HG02763 (cell line): Measurements from ENCODE around the gene NFKBIE.

Source experiments
- ATAC-seq: cut with Tn5 transposase; IDR thresholded peaks from one replicate; pipeline ENCODE4 v1.9.1; 2021; ENCODE audit warnings: mild to moderate bottlenecking, moderate library complexity; ENCODE audit not compliant: unreplicated experiment

The NFKBIE gene

DNA sequence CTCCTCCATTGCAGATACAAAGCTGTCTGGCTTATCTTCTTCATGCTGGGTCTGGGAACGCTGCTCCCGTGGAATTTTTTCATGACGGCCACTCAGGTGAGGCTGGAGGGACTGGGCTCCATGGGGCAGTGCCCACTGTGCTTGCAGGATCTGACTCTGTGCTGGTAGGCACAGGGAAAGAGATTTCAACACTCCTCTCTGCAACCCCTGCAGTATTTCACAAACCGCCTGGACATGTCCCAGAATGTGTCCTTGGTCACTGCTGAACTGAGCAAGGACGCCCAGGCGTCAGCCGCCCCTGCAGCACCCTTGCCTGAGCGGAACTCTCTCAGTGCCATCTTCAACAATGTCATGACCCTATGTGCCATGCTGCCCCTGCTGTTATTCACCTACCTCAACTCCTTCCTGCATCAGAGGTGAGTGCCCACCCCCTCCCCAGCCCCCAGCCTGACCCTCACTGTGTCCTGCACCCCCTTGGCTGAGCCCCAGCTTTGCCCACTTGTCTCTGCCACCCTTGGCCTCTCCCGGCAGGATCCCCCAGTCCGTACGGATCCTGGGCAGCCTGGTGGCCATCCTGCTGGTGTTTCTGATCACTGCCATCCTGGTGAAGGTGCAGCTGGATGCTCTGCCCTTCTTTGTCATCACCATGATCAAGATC, 35.8 kb downstream of the NFKBIE start:
- no peak for ATAC-seq

DNA sequence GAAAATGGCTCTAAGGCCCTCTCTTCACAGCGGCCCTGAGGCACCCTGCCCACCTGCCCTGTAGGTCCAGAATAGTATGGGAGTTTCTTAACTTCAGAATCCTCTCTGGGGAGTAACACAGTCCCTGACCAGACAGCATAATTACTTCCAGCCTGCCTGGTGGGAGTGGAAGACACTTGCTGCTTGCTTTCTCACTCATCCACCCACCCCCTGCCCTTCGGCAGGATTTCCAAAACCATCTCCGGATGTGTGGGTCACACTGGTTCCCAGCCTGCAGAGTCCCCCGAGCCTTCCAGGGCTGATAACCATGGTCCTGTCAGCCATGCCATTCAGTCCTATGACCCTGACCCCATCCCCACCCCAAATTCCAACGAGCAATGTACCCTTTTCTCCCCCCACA, 36.5 kb downstream of the NFKBIE start:
- ATAC-seq = no peak

DNA sequence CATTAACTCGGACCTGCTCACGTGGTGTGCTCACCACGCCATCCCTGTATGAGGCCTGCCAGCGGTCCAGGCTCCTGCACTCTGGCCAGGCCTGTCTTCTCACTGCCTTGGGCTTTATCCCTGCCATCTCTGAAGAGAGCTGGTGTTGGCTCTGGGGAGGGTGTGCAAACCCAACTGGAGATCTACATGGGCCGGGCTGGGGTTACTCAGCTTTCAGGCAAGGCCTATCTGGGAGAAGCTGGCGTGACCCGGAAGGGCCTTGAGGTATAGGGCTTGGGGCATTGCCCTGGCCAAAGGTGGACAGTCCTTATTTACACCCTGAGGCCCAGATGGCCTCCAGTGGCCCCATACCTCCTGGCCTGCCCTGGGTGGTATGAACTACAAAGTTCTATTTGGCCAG, 36.9 kb downstream of the NFKBIE start:
- no peak for ATAC-seq

DNA sequence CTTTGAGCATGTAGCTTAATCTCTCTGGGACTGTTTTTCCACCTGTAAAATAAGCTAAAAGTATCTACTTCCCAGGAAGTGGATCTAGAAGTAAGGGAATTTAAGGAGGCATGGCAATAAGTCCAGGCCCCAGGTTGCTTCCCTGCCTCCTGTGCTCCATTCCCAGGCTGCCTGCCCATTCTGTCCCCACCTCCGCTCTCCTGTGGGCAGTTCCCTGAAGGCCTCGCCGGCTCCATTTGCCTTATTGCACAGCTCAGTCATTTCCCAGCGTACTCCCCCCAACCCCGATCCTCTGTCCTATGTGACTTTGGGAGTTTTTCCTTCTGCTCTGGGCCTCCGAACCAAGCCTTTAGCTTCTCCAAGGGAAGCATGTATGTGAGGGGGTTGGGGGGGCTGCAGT, 37.3 kb downstream of the NFKBIE start:
- ATAC-seq = no peak

DNA sequence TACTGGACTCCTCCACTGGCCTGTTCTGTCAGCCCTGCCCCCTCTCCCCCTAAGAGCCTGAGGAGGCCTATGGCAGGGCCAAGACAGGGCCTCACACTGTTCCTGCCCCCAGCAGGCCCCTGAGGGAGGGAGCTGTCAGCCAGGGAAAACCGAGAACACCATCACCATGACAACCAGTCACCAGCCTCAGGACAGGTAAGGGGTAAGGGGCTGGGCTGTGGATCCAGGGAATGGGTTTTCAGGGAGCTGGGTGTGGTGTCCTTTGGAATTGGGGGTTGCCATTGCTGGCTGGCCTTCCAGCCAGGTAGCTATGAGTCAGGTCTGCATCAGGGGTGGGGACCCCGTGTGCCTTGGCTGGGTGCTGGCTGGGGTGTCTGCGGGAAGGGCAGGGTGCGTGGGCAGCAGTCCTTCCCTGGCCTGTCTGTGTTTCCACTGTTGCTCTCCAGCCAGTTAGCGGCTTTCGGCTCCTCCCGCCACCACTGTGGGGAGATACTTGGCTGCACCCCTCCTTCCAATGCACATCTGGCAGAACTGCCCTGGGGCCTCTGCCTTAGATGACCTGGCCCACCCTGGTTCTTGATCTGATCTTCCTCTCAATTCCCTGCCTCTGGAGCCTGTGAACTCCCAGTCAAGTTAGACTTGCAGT, 38.1 kb downstream of the NFKBIE start:
- no peak for ATAC-seq

DNA sequence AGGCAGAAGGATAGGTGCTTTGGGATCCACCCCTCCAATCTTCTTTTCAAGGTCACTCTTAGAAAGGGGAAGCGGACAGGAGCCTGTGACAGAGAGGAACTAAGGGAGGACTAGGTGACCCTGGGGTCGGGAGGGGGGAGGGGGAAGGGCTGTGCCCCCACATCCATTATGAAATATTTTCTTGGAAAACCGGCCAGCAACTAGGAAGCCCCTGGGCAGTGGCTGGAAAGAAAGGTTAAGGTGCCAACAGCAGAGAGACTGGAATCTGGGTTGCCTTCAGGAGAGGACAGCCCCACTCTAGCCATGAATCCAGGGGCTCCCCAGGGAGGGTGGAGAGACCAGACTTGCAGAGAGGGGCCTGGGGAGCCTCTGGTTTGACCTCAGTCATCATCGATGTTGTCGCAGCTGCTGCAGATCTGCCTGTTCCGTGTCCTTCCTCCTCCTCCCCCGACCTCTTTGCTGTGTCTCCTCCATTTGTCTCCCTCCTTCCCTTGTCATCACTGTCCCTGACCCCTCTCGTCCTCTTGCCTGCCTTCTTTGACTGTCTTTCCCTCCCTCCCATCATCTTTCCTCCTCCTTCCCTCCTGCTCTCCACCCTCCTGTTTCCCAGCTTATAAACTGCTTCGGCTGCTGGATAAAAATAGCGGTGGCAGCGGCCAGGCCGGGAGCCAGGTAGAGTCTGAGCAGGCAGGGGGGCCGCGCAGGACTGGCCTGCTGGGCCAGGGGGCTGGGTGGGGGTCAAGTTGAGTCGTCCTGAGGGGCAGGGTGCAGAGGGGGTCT, 38.8 kb downstream of the NFKBIE start:
- no peak for ATAC-seq

DNA sequence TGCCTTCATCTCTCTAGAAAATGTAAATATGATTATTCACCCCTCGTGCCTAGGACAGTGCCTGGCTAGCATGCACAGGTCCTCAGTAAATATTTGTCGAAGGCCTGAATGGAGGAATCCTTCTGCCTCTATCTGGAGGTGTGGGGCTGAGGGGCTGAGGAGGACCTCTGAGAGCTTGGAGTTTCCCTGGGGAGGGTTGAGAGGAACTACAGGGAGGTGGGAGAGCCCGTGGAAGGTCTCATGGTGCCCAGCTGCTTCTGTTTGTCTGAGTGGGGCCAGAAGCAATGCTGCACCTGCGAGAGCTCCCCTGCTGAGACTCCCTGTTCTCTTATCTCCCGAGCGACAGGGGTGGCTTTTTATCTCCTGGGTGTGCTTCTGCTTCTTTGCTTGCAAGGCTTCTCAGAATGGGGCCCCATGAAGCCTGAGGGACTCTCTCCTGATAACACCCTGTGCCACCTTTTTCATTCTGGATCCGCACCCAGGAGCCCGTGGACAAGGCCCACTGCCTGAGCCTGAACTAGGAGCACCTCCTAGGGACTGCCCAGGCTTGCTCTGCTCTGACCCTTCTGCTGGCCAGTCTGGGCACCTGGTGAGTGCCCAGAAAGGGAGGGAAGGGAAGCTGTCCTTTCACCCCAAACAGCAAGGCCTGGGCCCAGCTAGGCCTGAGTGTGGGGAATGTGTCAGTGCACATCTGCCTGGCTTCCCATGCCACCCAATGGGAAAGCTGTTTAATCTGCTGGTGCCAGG, 39.6 kb downstream of the NFKBIE start:
- no peak for ATAC-seq

DNA sequence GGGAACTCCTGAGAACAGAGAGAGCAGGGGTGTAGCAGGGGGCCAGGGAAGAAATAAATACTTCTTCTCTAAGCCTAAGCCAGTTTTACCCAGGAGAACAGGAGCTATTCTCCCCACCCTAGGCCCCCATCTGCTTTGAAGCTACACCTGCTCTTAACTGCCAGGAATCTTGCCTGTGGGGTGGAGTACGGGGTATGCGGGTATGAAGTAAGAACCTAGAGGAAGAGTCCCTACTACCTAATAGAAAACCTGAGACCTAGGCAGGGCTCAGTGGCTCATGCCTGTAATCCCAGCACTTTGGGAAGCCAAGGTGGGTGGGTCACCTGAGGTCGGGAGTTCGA, 40.4 kb downstream of the NFKBIE start:
- ATAC-seq = no peak

DNA sequence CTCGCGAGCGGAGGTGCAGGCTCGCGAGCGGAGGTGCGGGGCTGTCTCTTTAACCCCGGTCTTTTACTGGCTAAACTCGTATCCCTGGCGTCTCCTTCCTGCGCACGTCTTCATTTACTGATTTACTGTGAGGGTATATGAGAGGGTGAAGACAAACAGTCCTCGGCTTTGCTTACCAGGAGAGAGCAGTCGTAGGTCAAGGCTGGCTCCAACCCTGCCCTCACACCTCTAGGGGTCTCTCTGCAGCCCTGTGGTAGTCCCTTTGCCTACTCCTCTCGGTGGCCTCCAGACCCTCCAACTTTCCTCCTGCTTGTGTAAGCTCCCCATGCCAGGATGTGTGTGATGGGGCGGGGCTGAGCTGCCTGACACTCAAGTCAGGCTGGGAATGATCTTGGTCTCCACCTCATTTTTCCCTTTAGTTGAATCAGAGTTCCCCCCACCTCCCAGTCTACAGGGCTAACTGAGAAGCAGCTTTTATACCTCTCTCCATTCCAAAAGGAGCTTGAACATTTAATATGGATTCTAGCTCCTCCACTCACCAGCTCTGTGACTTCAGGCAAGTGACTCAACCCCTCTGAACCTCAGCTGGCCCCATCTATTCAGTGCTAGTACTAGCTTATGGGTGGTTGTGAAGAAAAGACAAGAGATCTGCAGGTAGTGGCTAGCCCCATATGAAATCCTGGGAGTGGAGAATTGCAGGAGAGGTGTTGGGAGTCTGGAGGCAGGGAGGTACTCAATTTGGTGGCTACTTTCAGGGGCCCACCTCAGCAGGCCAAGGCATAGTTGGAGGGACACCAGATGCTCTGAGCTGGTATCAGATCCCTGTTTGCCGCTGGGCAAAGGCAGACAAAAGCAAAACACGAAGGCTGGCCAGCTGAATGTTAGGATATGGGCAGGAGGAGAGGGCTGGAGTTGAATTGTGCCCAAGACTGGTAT, 41.1 kb downstream of the NFKBIE start:
- ATAC-seq = no peak

DNA sequence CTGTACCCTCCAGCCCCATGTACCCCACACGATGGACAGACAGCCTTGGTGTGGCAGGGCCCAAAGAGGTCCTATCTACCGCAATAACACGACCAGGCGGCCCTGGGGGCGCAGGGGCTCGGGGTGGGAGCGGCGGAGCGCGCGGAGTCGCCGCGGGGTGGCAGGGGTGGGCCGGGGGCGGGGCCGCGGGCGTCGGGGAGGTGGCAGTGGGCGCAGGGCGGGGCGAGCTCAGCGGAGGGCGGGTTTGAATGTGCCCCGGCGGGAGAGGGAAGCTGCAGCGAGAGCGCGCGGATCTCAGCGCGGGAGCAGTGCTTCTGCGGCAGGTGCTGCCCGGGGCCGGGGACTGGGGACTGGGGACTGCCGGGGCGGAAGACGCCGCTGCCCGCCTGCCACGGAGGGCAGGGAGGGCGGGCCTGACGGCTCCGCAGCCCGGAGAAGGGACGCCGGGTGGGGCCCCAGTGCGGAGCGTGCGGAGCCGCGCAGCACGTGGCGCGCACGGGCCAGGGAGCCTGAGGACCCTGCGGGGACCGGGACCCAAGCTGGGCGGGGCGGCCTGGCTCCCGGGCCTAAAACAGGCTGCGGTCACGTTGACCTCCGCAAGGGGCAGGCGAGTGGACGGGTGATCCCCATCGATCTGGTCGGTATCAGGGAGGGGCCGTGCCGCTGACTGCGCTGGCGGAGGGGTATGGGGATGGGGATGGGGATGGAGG, 41.9 kb downstream of the NFKBIE start, which contains the start of gene SLC29A1:
TSS of gene SLC29A1 (plus strand) at position 277 of the 710 bp plus-strand sequence. CDS start 3,719 bp downstream, outside the sequence.
- peak; percentile 45 for ATAC-seq

DNA sequence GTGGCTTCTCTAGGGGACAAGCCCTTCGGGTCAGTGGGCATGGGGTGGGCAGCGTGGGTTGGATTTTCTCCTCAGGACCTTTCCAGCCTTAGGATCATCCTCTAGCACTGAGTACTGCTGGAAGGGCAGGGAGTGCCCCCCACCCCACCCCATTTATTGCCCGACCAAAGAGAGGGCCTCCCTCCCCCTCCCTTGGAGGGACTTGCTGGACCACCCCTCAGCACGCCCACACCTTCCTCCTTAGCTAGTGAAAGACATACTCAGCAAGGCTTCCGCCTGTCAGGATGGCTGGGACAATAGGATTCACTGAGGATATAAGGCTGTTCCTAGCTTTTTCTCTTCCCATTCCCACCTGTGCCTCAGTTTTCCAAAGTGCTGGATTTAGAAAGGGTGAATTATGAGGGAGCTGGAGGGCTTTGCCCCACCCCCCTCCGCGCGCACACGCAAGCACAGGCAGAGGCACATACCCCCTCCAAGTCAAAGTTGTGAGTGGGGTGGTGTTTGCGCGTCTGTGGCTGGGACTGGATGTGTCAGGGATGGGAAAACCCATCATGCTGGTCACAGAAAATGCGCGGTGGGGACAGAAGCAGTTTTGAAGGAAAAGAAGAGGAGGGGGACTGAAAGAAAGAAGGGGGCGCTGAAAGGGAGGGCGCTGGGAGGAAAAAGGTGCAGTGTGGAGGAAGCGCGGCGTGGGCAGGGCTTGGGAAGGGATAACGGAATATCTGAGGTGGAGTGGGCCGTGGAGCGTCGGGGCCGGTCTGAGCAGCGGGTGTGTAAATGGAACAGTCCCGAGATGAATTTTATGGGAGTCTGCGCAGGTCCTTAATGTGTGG, 42.6 kb downstream of the NFKBIE start:
- ATAC-seq = no peak

DNA sequence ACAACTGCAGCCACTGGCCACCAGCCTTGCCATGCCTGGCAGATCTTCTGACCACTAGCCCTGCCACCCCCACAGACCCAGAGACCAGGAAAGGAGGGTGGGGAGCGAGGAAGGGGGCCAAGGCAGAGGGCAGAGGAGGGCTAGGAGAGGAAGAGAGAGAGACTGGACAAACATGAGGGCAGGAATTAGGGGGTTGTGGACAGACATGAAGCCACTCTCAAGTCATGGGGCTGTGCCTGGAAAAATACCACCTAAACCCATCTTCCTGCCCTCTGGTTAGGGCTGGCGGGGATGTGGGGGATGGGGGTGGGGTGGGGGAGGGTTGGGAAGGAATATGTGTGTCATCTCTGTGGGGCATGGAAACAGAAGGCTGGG, 43.4 kb downstream of the NFKBIE start:
- ATAC-seq = no peak

DNA sequence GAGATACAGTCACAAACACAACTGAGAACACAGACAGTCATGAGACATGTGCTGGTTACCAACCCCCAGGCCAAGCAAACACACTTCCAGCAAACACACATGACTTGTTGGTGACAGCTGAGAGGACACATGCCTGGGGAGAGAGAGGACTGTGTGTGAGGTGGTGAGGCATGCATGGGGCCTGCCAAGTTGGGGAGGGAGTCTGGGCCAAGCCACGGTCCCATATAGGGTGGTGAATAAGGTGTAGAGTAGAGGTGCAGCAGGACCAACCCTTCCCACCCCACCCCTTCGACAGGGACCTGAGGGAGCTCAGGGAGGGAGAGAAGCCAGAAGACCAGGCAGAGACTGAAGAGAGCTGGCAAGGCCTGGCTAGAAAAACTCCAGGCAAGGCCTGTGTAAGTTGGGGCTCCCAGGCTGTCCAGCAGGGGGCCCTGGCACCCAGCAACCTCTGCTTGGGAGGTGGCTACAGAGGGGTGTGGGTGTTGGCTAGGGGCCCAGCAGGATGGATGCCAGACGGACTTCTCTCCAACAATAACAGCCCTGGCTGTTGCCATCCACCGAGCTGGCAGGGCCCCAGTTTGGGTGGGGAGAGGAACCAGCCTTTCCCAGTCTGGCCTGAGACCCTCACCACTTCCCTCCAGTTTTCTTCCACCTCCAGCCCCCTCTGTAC, 43.9 kb downstream of the NFKBIE start:
- peak; percentile 35 for ATAC-seq

DNA sequence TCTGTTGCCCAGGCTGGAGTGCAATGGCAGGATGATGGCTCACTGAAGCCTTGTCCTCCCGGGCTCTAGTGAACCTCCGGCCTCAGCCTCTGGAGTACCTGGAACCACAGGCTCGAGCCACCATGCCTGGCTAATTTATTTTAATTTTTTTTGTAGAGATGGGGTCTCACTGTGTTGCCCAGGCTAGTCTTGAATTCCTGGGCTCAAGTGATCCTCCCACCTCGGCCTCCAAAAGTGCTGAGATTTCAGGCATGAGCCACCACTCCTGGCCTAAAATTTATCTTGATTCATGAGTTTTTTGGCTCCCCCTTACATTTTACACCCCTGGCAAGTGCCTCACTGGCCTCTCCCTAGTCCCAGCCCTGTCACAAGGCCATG, 44.4 kb downstream of the NFKBIE start:
- ATAC-seq = no peak

DNA sequence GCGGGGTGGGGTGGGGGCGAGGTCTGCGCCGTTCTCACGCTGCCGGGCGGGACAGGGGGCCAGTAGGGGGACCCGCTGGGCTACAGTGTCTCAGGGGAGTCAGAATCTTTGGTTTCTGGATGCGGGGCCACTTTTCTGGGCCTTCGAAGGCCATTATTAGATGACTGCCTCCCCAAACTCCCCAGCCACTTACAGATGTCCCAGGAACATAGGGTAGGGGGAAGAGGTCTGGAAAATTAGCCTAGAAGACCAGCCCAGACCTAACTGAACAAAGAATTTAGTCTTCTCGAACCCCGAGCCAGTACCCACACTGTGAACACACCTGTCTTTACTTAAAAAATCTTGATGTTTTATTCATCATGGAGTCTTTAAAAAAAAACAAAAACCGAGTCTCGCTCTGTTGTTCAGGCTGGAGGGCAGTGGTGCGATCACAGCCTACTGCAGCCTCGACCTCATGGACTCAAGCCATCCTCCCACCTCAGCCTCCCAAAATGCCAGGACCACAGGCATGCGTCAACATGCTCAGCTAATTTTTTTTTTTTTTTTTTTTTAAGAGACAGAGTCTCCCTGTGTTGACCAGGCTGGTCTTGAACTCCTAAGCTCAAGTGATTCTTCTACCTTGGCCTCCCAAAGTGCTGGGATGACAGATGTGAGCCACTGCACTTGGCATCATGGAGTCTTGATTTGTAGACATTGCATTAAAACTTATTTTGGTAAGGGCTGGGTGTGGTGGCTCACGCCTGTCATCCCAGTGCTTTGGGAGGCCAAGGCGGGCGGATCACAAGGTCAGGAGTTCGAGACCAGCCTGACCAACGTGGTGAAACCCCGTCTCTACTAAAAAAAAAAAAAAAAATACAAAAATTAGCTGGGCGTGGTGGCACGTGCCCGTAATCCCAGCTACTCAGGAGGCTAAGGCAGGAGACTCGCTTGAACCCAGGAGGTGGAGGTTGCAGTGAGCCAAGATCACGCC, 45.3 kb downstream of the NFKBIE start:
- no peak for ATAC-seq

DNA sequence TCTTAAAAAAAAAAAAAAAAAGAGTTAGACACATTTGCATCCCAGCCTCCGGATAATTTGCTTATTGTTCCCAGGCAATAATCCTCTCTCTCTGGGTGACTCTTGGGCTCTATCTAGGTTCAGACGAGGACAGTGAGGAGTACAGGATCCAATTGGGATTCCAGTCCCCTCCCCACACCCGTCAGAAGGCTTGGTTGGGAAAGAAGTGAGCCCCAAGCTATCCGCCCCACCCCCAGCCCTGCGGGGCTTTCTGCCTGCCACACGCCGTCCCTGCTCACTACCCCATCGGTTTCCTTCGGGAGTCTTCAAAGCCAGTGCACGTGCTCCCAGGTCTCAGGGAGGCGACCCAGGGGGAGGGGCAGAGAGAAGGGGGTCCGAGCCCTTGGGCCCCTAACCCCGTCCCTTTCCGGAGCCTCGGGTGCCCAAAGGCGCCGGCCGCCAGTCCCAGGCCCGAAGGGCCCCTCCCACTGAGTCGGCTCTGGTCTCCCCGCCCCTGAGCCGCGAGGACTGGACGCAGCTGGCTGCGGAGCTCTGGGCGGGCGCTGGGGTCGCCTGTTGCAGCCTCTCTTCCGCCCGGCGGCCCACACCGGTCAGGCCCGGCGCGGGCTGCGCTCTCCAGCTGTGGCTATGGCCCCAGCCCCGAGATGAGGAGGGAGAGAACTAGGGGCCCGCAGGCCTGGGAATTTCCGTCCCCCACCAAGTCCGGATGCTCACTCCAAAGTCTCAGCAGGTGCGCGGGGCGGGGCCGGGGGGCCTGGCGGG, 46.1 kb downstream of the NFKBIE start:
- peak; percentile 52 for ATAC-seq
